HG03460 (cell line): ENCODE data around the gene ARHGAP6.
A peak's percentile ranks its signal among the peaks of the same experiment; 100 is the strongest.

Experiments
- ATAC-seq: cut with Tn5 transposase; IDR thresholded peaks from one replicate; pipeline ENCODE4 v1.9.1; 2021; ENCODE audit not compliant: unreplicated experiment

The ARHGAP6 gene

GRCh38 chrX:11406109-11406765, 259.5 kb downstream of the ARHGAP6 start:
- ATAC-seq, result no peak

GRCh38 chrX:11403631-11404030, 262.1 kb downstream of the ARHGAP6 start:
- no peak for ATAC-seq

GRCh38 chrX:11401966-11402365, 263.8 kb downstream of the ARHGAP6 start:
- no peak for ATAC-seq

GRCh38 chrX:11399489-11400094, 266.1 kb downstream of the ARHGAP6 start:
- ATAC-seq, result no peak

- no peak for ATAC-seq
Observed at GRCh38 chrX:11398785-11399184, 266.9 kb downstream of the ARHGAP6 start.

- ATAC-seq, result no peak
Observed at GRCh38 chrX:11398139-11398538, 267.6 kb downstream of the ARHGAP6 start.

GRCh38 chrX:11397680-11398079, 268.0 kb downstream of the ARHGAP6 start:
- ATAC-seq, result peak; percentile 64

GRCh38 chrX:11395859-11396258, 269.9 kb downstream of the ARHGAP6 start:
- ATAC-seq, result no peak

GRCh38 chrX:11393949-11394654, 271.6 kb downstream of the ARHGAP6 start:
- no peak for ATAC-seq

- ATAC-seq, result no peak
Observed at GRCh38 chrX:11386812-11387211, 278.9 kb downstream of the ARHGAP6 start.

- ATAC-seq, result no peak
Observed at GRCh38 chrX:11386001-11386523, 279.7 kb downstream of the ARHGAP6 start.

GRCh38 chrX:11382930-11383329, 282.8 kb downstream of the ARHGAP6 start:
- ATAC-seq, result no peak

- peak; percentile 73 for ATAC-seq
Observed at GRCh38 chrX:11381464-11381863, 284.3 kb downstream of the ARHGAP6 start.

- ATAC-seq, result no peak
Observed at GRCh38 chrX:11380187-11380844, 285.4 kb downstream of the ARHGAP6 start.

- ATAC-seq, result no peak
Observed at GRCh38 chrX:11376163-11376562, 289.6 kb downstream of the ARHGAP6 start.

GRCh38 chrX:11375614-11376119, 290.1 kb downstream of the ARHGAP6 start:
- no peak for ATAC-seq

- ATAC-seq, result no peak
Observed at GRCh38 chrX:11374570-11374969, 291.1 kb downstream of the ARHGAP6 start.

- ATAC-seq, result no peak
Observed at GRCh38 chrX:11371106-11371505, 294.6 kb downstream of the ARHGAP6 start.

- ATAC-seq, result no peak
Observed at GRCh38 chrX:11367609-11368430, 297.9 kb downstream of the ARHGAP6 start.

GRCh38 chrX:11366998-11367595, 298.6 kb downstream of the ARHGAP6 start:
- no peak for ATAC-seq
